ENCODE results near the gene PCDHA3. TPM values are rescaled to one million over a fixed set of nuclear protein-coding genes. Genes with fewer than 3 reads are reported as not detected.

The PCDHA3 gene
- total and polyA plus RNA-seq, 2 of the 4 experiments (the other 2 are of a cell fraction) = under 0.01 to 0.03 TPM

DNA sequence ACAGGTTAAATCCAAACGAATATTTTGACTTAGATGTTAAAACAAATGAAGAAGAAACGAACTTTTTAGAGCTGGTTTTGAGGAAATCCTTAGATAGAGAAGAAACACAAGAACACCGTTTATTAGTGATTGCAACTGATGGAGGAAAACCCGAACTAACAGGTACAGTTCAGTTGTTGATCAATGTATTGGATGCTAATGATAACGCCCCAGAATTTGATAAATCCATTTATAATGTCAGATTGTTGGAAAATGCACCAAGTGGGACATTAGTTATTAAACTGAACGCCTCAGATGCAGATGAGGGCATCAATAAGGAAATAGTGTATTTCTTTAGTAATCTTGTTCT lies 21.4 kb downstream of the PCDHA3 start:
- H2BK120ac ChIP-seq (ENCODE audit: low read depth, low read length) = no peak overlapping the region
- H3K27ac ChIP-seq (ENCODE audit: insufficient read depth, low read length) = no peak overlapping the region
- no peak overlapping the region for H4K91ac ChIP-seq (ENCODE audit: insufficient read depth, low read depth, low read length)
- H3K79me1 ChIP-seq (ENCODE audit: low read depth in 1 of 2, low read length in 2 of 2) = no peaks in the 10 kb centered on the region
- ChIA-PET POLR2A (ENCODE audit: unreplicated experiment) (no interaction called here), CTCF (no interaction called here)
- no peak overlapping the region for H3K4me2 ChIP-seq (ENCODE audit: low read depth, low read length)
- no peak overlapping the region for H2BK20ac ChIP-seq (ENCODE audit: low read depth, low read length)
- H4K8ac ChIP-seq (ENCODE audit: low read depth in 2 of 2, low read length in 2 of 2) = no peak overlapping the region
- ATAC-seq (ENCODE audit: low read depth) (no peak), DNase-seq (no peak)
- BruUV-seq (replicated peaks) = no TSS peak
- no peak overlapping the region for H3K4me3 ChIP-seq (ENCODE audit: insufficient read depth, low read depth, low read length)
- intact Hi-C loops (cut with micrococcal nuclease) (no loop called here), dilution Hi-C loops (cut with HindIII; ENCODE audit: low sequenced_read_pairs, unreplicated experiment) (no loop called here), in situ Hi-C loops (cut with MboI; ENCODE audit: low sequenced_read_pairs) (no loop called here)
- H2AK9ac ChIP-seq (replicated peaks; ENCODE audit: low read depth, low read length, poor library complexity) = no peak overlapping the region
- peaks cover 9% of the 10 kb centered on the region for H3K9me3 ChIP-seq (ENCODE audit: control insufficient read depth, insufficient read depth, low read length)
- no peak overlapping the region for H2AFZ ChIP-seq (replicated peaks; ENCODE audit: low read length, poor library complexity)
- H3K36me3 ChIP-seq (ENCODE audit: control insufficient read depth, insufficient read depth, low read length) = no peaks in the 10 kb centered on the region
- H4K5ac ChIP-seq (ENCODE audit: low read depth, low read length) = no peak overlapping the region
- no peak overlapping the region for H3K14ac ChIP-seq (replicated peaks; ENCODE audit: low read depth, low read length)
- TF ChIP-seq MAZ (IDR thresholded peaks at IDR 0.05; ENCODE audit: borderline replicate concordance, low read depth, low read length) = no peak
- TF ChIP-seq, protein P1, sequence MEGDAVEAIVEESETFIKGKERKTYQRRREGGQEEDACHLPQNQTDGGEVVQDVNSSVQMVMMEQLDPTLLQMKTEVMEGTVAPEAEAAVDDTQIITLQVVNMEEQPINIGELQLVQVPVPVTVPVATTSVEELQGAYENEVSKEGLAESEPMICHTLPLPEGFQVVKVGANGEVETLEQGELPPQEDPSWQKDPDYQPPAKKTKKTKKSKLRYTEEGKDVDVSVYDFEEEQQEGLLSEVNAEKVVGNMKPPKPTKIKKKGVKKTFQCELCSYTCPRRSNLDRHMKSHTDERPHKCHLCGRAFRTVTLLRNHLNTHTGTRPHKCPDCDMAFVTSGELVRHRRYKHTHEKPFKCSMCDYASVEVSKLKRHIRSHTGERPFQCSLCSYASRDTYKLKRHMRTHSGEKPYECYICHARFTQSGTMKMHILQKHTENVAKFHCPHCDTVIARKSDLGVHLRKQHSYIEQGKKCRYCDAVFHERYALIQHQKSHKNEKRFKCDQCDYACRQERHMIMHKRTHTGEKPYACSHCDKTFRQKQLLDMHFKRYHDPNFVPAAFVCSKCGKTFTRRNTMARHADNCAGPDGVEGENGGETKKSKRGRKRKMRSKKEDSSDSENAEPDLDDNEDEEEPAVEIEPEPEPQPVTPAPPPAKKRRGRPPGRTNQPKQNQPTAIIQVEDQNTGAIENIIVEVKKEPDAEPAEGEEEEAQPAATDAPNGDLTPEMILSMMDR (conservative IDR thresholded peaks at IDR 0.05; ENCODE audit: low read depth, low read length) = no peak
- no peak for TF ChIP-seq POLR2A (IDR thresholded peaks at IDR 0.05; ENCODE audit: low read depth, low read length)
- TF ChIP-seq RAD21 (IDR thresholded peaks at IDR 0.05; ENCODE audit: low read length) = no peak
- TF ChIP-seq, protein P2, sequence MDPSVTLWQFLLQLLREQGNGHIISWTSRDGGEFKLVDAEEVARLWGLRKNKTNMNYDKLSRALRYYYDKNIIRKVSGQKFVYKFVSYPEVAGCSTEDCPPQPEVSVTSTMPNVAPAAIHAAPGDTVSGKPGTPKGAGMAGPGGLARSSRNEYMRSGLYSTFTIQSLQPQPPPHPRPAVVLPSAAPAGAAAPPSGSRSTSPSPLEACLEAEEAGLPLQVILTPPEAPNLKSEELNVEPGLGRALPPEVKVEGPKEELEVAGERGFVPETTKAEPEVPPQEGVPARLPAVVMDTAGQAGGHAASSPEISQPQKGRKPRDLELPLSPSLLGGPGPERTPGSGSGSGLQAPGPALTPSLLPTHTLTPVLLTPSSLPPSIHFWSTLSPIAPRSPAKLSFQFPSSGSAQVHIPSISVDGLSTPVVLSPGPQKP (IDR thresholded peaks at IDR 0.05; ENCODE audit: borderline replicate concordance, low read depth, low read length) = no peak
- TF ChIP-seq BHLHE40 (IDR thresholded peaks at IDR 0.05; ENCODE audit: low read depth, low read length) = no peak
- no peak for TF ChIP-seq RFX5 (IDR thresholded peaks at IDR 0.05; ENCODE audit: low read depth, low read length)
- TF ChIP-seq MAFK (IDR thresholded peaks at IDR 0.05; ENCODE audit: low read depth, low read length) = no peak
- TF ChIP-seq FOS (IDR thresholded peaks at IDR 0.05; ENCODE audit: low read depth, low read length) = no peak
- H3K4ac ChIP-seq (ENCODE audit: low read depth, low read length) = no peak overlapping the region
- no peaks in the 10 kb centered on the region for H3K4me1 ChIP-seq (ENCODE audit: control insufficient read depth, insufficient read depth, low read length)
- no peaks in the 10 kb centered on the region for H4K20me1 ChIP-seq (ENCODE audit: insufficient read depth, low read length)
- H3K56ac ChIP-seq (ENCODE audit: extremely low read depth, insufficient read depth, low read length) = no peak overlapping the region
- H2AK5ac ChIP-seq (ENCODE audit: low read depth, low read length) = no peak overlapping the region
- H2BK5ac ChIP-seq (ENCODE audit: low read depth, low read length, poor library complexity, severe bottlenecking) = no peak overlapping the region
- no peak overlapping the region for H3K18ac ChIP-seq (ENCODE audit: low read depth, low read length)
- 36% methylated on average over 4 of the region's 6 CpGs; no CpG with 5 or more reads in 1 of the 2 experiments for WGBS, 2 experiments (ENCODE audit: extremely low coverage in 2 of 2, insufficient read length in 1 of 2)
- no peaks in the 10 kb centered on the region for H3K27me3 ChIP-seq (ENCODE audit: control insufficient read depth, insufficient read depth, low read length)
- H2BK15ac ChIP-seq (ENCODE audit: low read depth, low read length) = no peak overlapping the region
- H3K9me1 ChIP-seq (ENCODE audit: insufficient read depth, low read length) = no peaks in the 10 kb centered on the region
- no peak overlapping the region for H3K23ac ChIP-seq (ENCODE audit: low read depth, low read length)
- H3K9ac ChIP-seq (ENCODE audit: low read depth, low read length) = no peak overlapping the region

Data from IMR-90 (cell line).